ENCODE measurements around the gene PRDX5. TPM values are rescaled to one million over a fixed set of nuclear protein-coding genes. Genes with fewer than 3 reads are reported as not detected.

PRDX5 gene
- total RNA-seq, 1 experiment from 2014 or later, result 255 TPM

- TF ChIP-seq AFF4 (CRISPR knock-in tag; IDR thresholded peaks at IDR 0.05; ENCODE audit: borderline replicate concordance) (no peak), CTCF (IDR thresholded peaks at IDR 0.05) (no peak), NFYB (CRISPR knock-in tag; conservative IDR thresholded peaks at IDR 0.05; ENCODE audit: low read depth) (no peak), HMGA2 (CRISPR knock-in tag; IDR thresholded peaks at IDR 0.05) (no peak)
Observed at GRCh38 chr11:64295760-64296159, 22.2 kb upstream of the PRDX5 start (continued).

- no peak overlapping the region for H3K4me3 Mint-ChIP-seq
- ChIA-PET POLR2A (no interaction called here), CTCF (interaction anchor here (1.1 to 1.9 kb wide), 4 partner anchors 8 to 45 kb away, joined by 3 to 5 read pairs (median 4); partner anchors contain the start of gene TRMT112)
- peaks cover 93% of the 10 kb centered on the region for H3K27me3 Mint-ChIP-seq (ENCODE audit: low read depth)
- H3K27ac Mint-ChIP-seq, result no peak overlapping the region
- DNase-seq (ENCODE audit: low spot score) (no peak), ATAC-seq (no peak)
- TF ChIP-seq GRHL2 (CRISPR knock-in tag; IDR thresholded peaks at IDR 0.05; ENCODE audit: insufficient replicate concordance, severe bottlenecking) (no peak), ZBTB43 (CRISPR knock-in tag; IDR thresholded peaks at IDR 0.05) (no peak), SMAD4 (CRISPR knock-in tag; IDR thresholded peaks at IDR 0.05) (no peak), ATF3 (CRISPR knock-in tag; conservative IDR thresholded peaks at IDR 0.05) (no peak), TEAD4 (CRISPR knock-in tag; IDR thresholded peaks at IDR 0.05) (no peak), GTF2I (CRISPR knock-in tag; conservative IDR thresholded peaks at IDR 0.05) (no peak), AR (CRISPR knock-in tag; IDR thresholded peaks at IDR 0.05) (no peak), SOX15 (CRISPR knock-in tag; IDR thresholded peaks at IDR 0.05) (no peak), PRRX2 (CRISPR knock-in tag; IDR thresholded peaks at IDR 0.05) (no peak), ZNF121 (CRISPR knock-in tag; IDR thresholded peaks at IDR 0.05) (no peak), FOXP4 (CRISPR knock-in tag; IDR thresholded peaks at IDR 0.05) (no peak), ZNF512 (CRISPR knock-in tag; IDR thresholded peaks at IDR 0.05; ENCODE audit: borderline replicate concordance) (no peak), ELF4 (CRISPR knock-in tag; IDR thresholded peaks at IDR 0.05; ENCODE audit: low read depth) (no peak), NFE2L1 (CRISPR knock-in tag; IDR thresholded peaks at IDR 0.05) (no peak), ERG (CRISPR knock-in tag; IDR thresholded peaks at IDR 0.05) (no peak)
- H3K9me3 Mint-ChIP-seq, result no peaks in the 10 kb centered on the region
- H3K4me1 Mint-ChIP-seq, result peaks cover 12% of the 10 kb centered on the region
- H3K36me3 Mint-ChIP-seq, result no peaks in the 10 kb centered on the region
Observed at GRCh38 chr11:64296236-64296635, 21.7 kb upstream of the PRDX5 start.
